ENCODE measurements around the gene SRRD. TPM values are rescaled to one million over a fixed set of nuclear protein-coding genes. Genes with fewer than 3 reads are reported as not detected.

SRRD gene
- total RNA-seq, 4 donors from 2014 or later: 11.4 to 27.3 (median 13.6) TPM

GRCh38 chr22:26448941-26449340 is 34.7 kb upstream of the SRRD start:
- peaks cover 0 to 6% (median 0%) of the 10 kb centered on the region in 3 donors for H3K4me1 ChIP-seq
- no peaks in the 10 kb centered on the region for H3K27me3 ChIP-seq
- DNase-seq: no peak
- no peak overlapping the region for H3K27ac ChIP-seq
- intact Hi-C loops (cut with DNase I): no loop called here
- H3K36me3 ChIP-seq: peaks cover 0 to 45% (median 13%) of the 10 kb centered on the region in 3 donors
- H3K4me3 ChIP-seq: no peak overlapping the region
- TF ChIP-seq CTCF (IDR thresholded peaks at IDR 0.05) (no peak), POLR2A (IDR thresholded peaks at IDR 0.05) (no peak)
- no peaks in the 10 kb centered on the region for H3K9me3 ChIP-seq
- 36 to 67% methylated on average over 2 to 6 of the region's 6 CpGs for WGBS, 2 donors

GRCh38 chr22:26450453-26451185 is 33.1 kb upstream of the SRRD start:
- Histone ChIP-seq H3K9me3 (no peaks in the 10 kb centered on the region), H3K27me3 (no peaks in the 10 kb centered on the region), H3K27ac (no peak overlapping the region), H3K4me1 (peaks cover 0 to 6% (median 0%) of the 10 kb centered on the region in 3 donors), H3K36me3 (peaks cover 0 to 53% (median 13%) of the 10 kb centered on the region in 3 donors), H3K4me3 (no peak overlapping the region)
- DNase-seq: no peak
- WGBS, 2 donors: 80% methylated on average over 7 to 8 of the region's 9 CpGs
- TF ChIP-seq POLR2A (IDR thresholded peaks at IDR 0.05): no peak
- no peak for TF ChIP-seq CTCF (IDR thresholded peaks at IDR 0.05)
- intact Hi-C loops (cut with DNase I): no loop called here

- intact Hi-C loops (cut with DNase I): no loop called here
- 93 to 95% methylated on average over 10 to 19 of the region's 23 CpGs for WGBS, 2 donors
- peaks cover 0 to 71% (median 16%) of the 10 kb centered on the region in 3 donors for H3K36me3 ChIP-seq
- TF ChIP-seq CTCF (IDR thresholded peaks at IDR 0.05) (no peak), POLR2A (IDR thresholded peaks at IDR 0.05) (no peak)
- no peaks in the 10 kb centered on the region for H3K27me3 ChIP-seq
- no peaks in the 10 kb centered on the region for H3K9me3 ChIP-seq
- no peak overlapping the region for H3K27ac ChIP-seq
- no peak for DNase-seq
- H3K4me1 ChIP-seq: peaks cover 0 to 6% (median 0%) of the 10 kb centered on the region in 3 donors
- no peak overlapping the region for H3K4me3 ChIP-seq
These were observed 31.3 kb upstream of the SRRD start for GRCh38 chr22:26452236-26453016.

GRCh38 chr22:26453216-26453615 is 30.5 kb upstream of the SRRD start:
- H3K36me3 ChIP-seq: peaks cover 0 to 79% (median 22%) of the 10 kb centered on the region in 3 donors
- WGBS, 2 donors: 88 to 91% methylated on average over 7 to 8 of the region's 9 CpGs
- no peak for DNase-seq

More at GRCh38 chr22:26453216-26453615, 30.5 kb upstream of the SRRD start:
- intact Hi-C loops (cut with DNase I): no loop called here
- Histone ChIP-seq H3K27ac (no peak overlapping the region), H3K4me1 (peaks cover 0 to 6% (median 0%) of the 10 kb centered on the region in 3 donors), H3K9me3 (no peaks in the 10 kb centered on the region), H3K4me3 (no peak overlapping the region), H3K27me3 (no peaks in the 10 kb centered on the region)
- TF ChIP-seq POLR2A (IDR thresholded peaks at IDR 0.05) (no peak), CTCF (IDR thresholded peaks at IDR 0.05) (no peak)

Data from esophagus squamous epithelium (tissue), 5 donors.